Neural progenitor cell (in vitro differentiated cells): Measurements from ENCODE around the gene CSRP1. TPM values are rescaled to one million over a fixed set of nuclear protein-coding genes. Genes with fewer than 3 reads are reported as not detected.

Experiments
- DNase-seq: peaks from one replicate; pipeline ENCODE4 v3.0.0-alpha.2; 2016; ENCODE audit warnings: low spot score
- H2AFZ ChIP-seq: fragments of 200-600 bp; sonication (generic); replicated peaks from 2 replicates; pipeline ENCODE4 v1.6.1; 2016; ENCODE audit warnings: antibody characterized with exemption
- H3F3A ChIP-seq: fragments of 200-600 bp; sonication (generic); 2 replicates; pipeline ENCODE4 v1.6.1; 2016; ENCODE audit warnings: antibody characterized with exemption, low read depth
- H3K27ac ChIP-seq: fragments of 200-600 bp; sonication (generic); 2 replicates; pipeline ENCODE4 v1.5.1; 2016; ENCODE audit warnings: mild to moderate bottlenecking
- H3K27me3 ChIP-seq: fragments of 200-600 bp; sonication (generic); 2 replicates; pipeline ENCODE4 v1.6.1; 2016; ENCODE audit warnings: mild to moderate bottlenecking, moderate library complexity
- H3K36me3 ChIP-seq: fragments of 200-600 bp; sonication (generic); 2 replicates; pipeline ENCODE4 v1.5.1; 2016
- H3K4me1 ChIP-seq: fragments of 200-600 bp; sonication (generic); 2 replicates; pipeline ENCODE4 v1.6.1; 2016; ENCODE audit warnings: mixed run types
- H3K4me2 ChIP-seq: fragments of 200-600 bp; sonication (generic); 2 replicates; pipeline ENCODE4 v1.6.1; 2016
- H3K4me3 ChIP-seq: fragments of 200-600 bp; sonication (generic); 2 replicates; pipeline ENCODE4 v1.5.1; 2016
- H3K79me2 ChIP-seq: fragments of 200-600 bp; sonication (generic); 2 replicates; pipeline ENCODE4 v1.6.1; 2016; ENCODE audit warnings: low read depth
- H3K9ac ChIP-seq: fragments of 200-600 bp; sonication (generic); 2 replicates; pipeline ENCODE4 v1.6.1; 2016
- H3K9me3 ChIP-seq: fragments of 200-600 bp; sonication (generic); 2 replicates; pipeline ENCODE4 v1.5.1; 2016; ENCODE audit warnings: low read depth
- H4K20me1 ChIP-seq: fragments of 200-600 bp; sonication (generic); 2 replicates; pipeline ENCODE4 v1.6.1; 2016; ENCODE audit warnings: low read depth
- H3K27ac Mint-ChIP-seq: 3 replicates; pipeline ENCODE4 v1.8.0; 2021; ENCODE audit warnings: mixed read lengths
- H3K27me3 Mint-ChIP-seq: 2 replicates; pipeline ENCODE4 v1.8.0; 2022; ENCODE audit warnings: low read depth, mild to moderate bottlenecking, inconsistent platforms, moderate library complexity, mixed read lengths; ENCODE audit not compliant: insufficient read depth
- H3K36me3 Mint-ChIP-seq: 3 replicates; pipeline ENCODE4 v1.8.0; 2021; ENCODE audit warnings: mixed read lengths
- H3K4me1 Mint-ChIP-seq: 3 replicates; pipeline ENCODE4 v1.8.0; 2021; ENCODE audit warnings: mixed read lengths
- H3K4me3 Mint-ChIP-seq: 3 replicates; pipeline ENCODE4 v1.8.0; 2021; ENCODE audit warnings: mild to moderate bottlenecking, moderate library complexity, mixed read lengths
- H3K9me3 Mint-ChIP-seq: 3 replicates; pipeline ENCODE4 v1.8.0; 2020; ENCODE audit warnings: mixed read lengths
- EZH2 ChIP-seq: fragments of 200-600 bp; sonication (generic); IDR thresholded peaks from 2 replicates; pipeline ENCODE4 v1.6.1; 2017; ENCODE audit warnings: antibody characterized with exemption, mild to moderate bottlenecking, moderate library complexity
- EZH2phosphoT487 ChIP-seq: fragments of 200-600 bp; sonication (generic); IDR thresholded peaks from 2 replicates; pipeline ENCODE4 v1.6.1; 2017; ENCODE audit warnings: antibody characterized with exemption
- total RNA-seq: library from RNA; depleted of rRNA; stranded (reverse); fragments of >200 nt; gene quantifications from 2 replicates; pipeline ENCODE4 v1.2.3, GENCODE V29; 2015; ENCODE audit warnings: low replicate concordance
- TF ChIP-seq, protein P1 (sequence below): fragments of 200-600 bp; sonication (generic); IDR thresholded peaks from 2 replicates; pipeline ENCODE4 v1.5.1; 2017; ENCODE audit warnings: antibody characterized with exemption, mild to moderate bottlenecking

CSRP1 gene
- total RNA-seq, 1 donor from 2014 or later: 2.5 TPM

- no peaks in the 10 kb centered on the region for H3K36me3 ChIP-seq
- TF ChIP-seq EZH2: no peak
- no peak for TF ChIP-seq EZH2phosphoT487
- TF ChIP-seq, protein P1, sequence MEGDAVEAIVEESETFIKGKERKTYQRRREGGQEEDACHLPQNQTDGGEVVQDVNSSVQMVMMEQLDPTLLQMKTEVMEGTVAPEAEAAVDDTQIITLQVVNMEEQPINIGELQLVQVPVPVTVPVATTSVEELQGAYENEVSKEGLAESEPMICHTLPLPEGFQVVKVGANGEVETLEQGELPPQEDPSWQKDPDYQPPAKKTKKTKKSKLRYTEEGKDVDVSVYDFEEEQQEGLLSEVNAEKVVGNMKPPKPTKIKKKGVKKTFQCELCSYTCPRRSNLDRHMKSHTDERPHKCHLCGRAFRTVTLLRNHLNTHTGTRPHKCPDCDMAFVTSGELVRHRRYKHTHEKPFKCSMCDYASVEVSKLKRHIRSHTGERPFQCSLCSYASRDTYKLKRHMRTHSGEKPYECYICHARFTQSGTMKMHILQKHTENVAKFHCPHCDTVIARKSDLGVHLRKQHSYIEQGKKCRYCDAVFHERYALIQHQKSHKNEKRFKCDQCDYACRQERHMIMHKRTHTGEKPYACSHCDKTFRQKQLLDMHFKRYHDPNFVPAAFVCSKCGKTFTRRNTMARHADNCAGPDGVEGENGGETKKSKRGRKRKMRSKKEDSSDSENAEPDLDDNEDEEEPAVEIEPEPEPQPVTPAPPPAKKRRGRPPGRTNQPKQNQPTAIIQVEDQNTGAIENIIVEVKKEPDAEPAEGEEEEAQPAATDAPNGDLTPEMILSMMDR: no peak
- peaks cover 14% of the 10 kb centered on the region for H3K4me1 ChIP-seq
- no peak overlapping the region for H3K9ac ChIP-seq
- H3K27me3 ChIP-seq: peaks cover 32% of the 10 kb centered on the region
- Mint-ChIP-seq H3K4me1 (peaks cover 23% of the 10 kb centered on the region), H3K27me3 (peaks cover 44% of the 10 kb centered on the region), H3K9me3 (no peaks in the 10 kb centered on the region), H3K36me3 (no peaks in the 10 kb centered on the region), H3K27ac (no peak overlapping the region), H3K4me3 (no peak overlapping the region)
- no peaks in the 10 kb centered on the region for H3F3A ChIP-seq
- H4K20me1 ChIP-seq: peaks cover 17% of the 10 kb centered on the region
- DNase-seq: no peak
- no peak overlapping the region for H3K4me3 ChIP-seq
- no peak overlapping the region for H3K27ac ChIP-seq
- H3K9me3 ChIP-seq: no peaks in the 10 kb centered on the region
- H2AFZ ChIP-seq: no peak overlapping the region
- H3K4me2 ChIP-seq: no peak overlapping the region
- H3K79me2 ChIP-seq: peaks cover 21% of the 10 kb centered on the region
Measured at GRCh38 chr1:201465698-201466290, 41.1 kb downstream of the CSRP1 start.

DNA sequence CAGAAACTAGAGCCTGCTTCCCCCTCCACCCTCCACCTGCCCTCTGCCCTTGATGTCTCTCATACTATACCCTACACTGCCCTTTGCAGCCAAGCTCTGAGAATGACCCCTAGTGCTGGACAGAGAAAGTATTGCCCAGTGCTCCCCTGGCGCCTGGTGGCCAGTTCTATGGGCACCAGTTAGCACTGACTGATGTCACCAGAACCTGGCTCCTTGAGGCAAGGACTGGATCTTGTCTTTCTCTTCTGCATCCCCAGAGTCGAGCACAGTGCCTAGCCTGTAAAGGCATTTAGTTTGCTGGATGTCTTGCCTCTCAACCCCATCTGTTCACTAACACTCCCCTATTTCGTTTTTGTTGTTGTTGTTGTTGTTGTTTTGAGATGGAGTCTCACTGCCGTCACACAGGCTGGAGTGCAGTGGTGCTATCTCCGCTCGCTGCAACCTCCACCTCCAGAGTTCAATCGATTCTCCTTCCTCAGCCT, 43.8 kb downstream of the CSRP1 start:
- peaks cover 5% of the 10 kb centered on the region for H3K27me3 ChIP-seq
- H3K9ac ChIP-seq: no peak overlapping the region
- no peaks in the 10 kb centered on the region for H3K9me3 ChIP-seq
- H3K79me2 ChIP-seq: peaks cover 13% of the 10 kb centered on the region
- peaks cover 22% of the 10 kb centered on the region for H3K27me3 Mint-ChIP-seq
- no peak overlapping the region for H3K4me3 ChIP-seq
- peaks cover 3% of the 10 kb centered on the region for H3K4me1 ChIP-seq
- no peak overlapping the region for H3K4me3 Mint-ChIP-seq
- no peaks in the 10 kb centered on the region for H3K36me3 ChIP-seq
- no peaks in the 10 kb centered on the region for H3F3A ChIP-seq
- TF ChIP-seq EZH2: no peak
- TF ChIP-seq, protein P1: peak; percentile 39
- no peak for TF ChIP-seq EZH2phosphoT487
- no peaks in the 10 kb centered on the region for H3K9me3 Mint-ChIP-seq
- H3K27ac Mint-ChIP-seq: no peak overlapping the region
- H3K4me1 Mint-ChIP-seq: peaks cover 14% of the 10 kb centered on the region
- no peak overlapping the region for H2AFZ ChIP-seq
- H4K20me1 ChIP-seq: peaks cover 13% of the 10 kb centered on the region
- H3K36me3 Mint-ChIP-seq: no peaks in the 10 kb centered on the region
- DNase-seq: peak; percentile 37
- H3K27ac ChIP-seq: no peak overlapping the region
- no peak overlapping the region for H3K4me2 ChIP-seq

- peak overlapping the region; percentile 35 for H3K27ac Mint-ChIP-seq
- no peak for DNase-seq
- Histone ChIP-seq H2AFZ (no peak overlapping the region), H3K79me2 (peaks cover 1% of the 10 kb centered on the region), H3F3A (peaks cover 1% of the 10 kb centered on the region), H3K9me3 (no peaks in the 10 kb centered on the region), H3K4me1 (peaks cover 4% of the 10 kb centered on the region), H4K20me1 (peaks cover 3% of the 10 kb centered on the region), H3K36me3 (no peaks in the 10 kb centered on the region), H3K27ac (no peak overlapping the region), H3K9ac (no peak overlapping the region), H3K4me3 (no peak overlapping the region), H3K4me2 (no peak overlapping the region), H3K27me3 (no peaks in the 10 kb centered on the region)
- peaks cover 22% of the 10 kb centered on the region for H3K4me1 Mint-ChIP-seq
- no peaks in the 10 kb centered on the region for H3K9me3 Mint-ChIP-seq
- TF ChIP-seq EZH2: no peak
- TF ChIP-seq, protein P1: no peak
- no peak overlapping the region for H3K4me3 Mint-ChIP-seq
- H3K27me3 Mint-ChIP-seq: peaks cover 15% of the 10 kb centered on the region
- no peaks in the 10 kb centered on the region for H3K36me3 Mint-ChIP-seq
Measured at GRCh38 chr1:201461645-201462441, 45.1 kb downstream of the CSRP1 start.
